Measurements from ENCODE around the gene POLD1. TPM values are rescaled to one million over a fixed set of nuclear protein-coding genes. Genes with fewer than 3 reads are reported as not detected.
A peak's percentile ranks its signal among the peaks of the same experiment; 100 is the strongest.
"Not testable (repeated sequence)": the region's sequence is repeated elsewhere in the genome, so short reads cannot be mapped to it uniquely, and the experiment has no call there.

Gene POLD1
- 173 and 185 TPM in 2 replicates for total RNA-seq (2014; rRNA removed; shearing (Covaris generic))
- polyA plus RNA-seq (2015; cell fraction: cytosol; rRNA removed) = 40.3 and 49.8 TPM in 2 replicates
- polyA plus RNA-seq (2015; cell fraction: nucleus; rRNA removed) = 118 and 132 TPM in 2 replicates

DNA sequence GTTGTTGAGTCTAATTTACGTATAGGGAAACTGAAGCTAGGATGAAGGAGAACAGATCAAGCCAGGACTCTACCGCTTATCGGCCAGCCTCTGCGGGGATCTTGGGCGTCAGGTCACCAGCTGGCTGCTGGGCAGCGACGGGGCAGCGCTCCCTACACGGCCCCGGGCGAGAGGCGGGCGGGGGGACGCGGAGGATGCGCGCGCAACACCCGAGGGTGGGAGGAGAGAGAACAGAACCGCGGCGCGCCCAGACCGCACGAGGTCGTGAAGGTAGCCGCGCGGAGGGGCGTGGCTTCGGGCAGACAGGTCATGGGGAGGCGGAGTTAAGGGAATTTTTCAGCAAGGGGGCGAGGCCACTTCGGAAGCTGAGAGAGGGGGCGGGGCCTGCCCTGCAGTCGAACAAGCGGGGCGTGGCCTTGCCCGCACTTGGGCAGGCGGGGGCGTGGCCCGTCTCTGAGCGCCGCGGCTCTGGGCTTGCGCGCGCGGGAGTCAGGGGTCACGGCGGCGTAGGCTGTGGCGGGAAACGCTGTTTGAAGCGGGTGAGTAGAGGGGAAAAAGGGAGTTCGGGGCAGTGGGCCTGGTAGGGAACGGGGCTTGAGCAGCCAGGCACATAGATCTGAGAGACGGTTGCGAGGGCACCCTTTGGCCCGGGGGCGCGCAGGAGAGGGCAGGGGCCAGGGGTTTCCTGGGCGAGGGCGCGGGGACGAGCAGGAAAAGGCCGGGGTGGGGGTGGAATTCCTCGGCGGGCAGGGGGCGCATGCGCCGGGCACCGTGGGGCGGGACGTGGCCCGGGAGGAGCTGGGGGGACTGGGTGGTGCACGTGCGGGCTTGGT lies at the start of gene POLD1:
Gene POLD1, plus strand, starts transcription at position 496 of the 833 bp plus-strand sequence. CDS start 14,505 bp downstream, outside the sequence.
- peak; percentile 96 for DNase-seq (ENCODE audit: low read depth)

- DNase-seq (ENCODE audit: low read depth) = no peak
Observed at GRCh38 chr19:50334741-50335421, 49.3 kb upstream of the POLD1 start.

GRCh38 chr19:50337031-50337430 lies 47.1 kb upstream of the POLD1 start:
- DNase-seq (ENCODE audit: low read depth) = not testable (repeated sequence)

DNA sequence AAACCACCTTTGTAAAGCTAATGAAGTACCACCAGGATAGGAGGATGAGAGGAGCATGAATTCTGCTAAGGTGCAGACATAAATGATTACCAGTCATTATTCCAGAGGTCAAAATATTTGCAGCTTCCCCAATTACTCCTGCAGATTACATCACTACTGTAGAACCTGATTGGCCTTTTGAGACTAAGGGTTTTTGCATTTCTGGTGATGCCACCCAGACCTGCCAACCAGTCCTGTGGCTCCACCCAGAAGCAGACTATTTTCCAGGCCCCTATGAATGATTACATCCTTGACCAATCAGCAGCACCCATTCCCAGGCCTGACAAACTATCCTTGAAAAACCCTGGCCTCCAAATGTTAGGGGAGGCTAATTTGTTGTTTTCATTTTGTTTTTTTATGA lies 43.8 kb upstream of the POLD1 start:
- no peak for DNase-seq (ENCODE audit: low read depth)

GRCh38 chr19:50341091-50341564 lies 43.0 kb upstream of the POLD1 start:
- DNase-seq (ENCODE audit: low read depth) = no peak

DNA sequence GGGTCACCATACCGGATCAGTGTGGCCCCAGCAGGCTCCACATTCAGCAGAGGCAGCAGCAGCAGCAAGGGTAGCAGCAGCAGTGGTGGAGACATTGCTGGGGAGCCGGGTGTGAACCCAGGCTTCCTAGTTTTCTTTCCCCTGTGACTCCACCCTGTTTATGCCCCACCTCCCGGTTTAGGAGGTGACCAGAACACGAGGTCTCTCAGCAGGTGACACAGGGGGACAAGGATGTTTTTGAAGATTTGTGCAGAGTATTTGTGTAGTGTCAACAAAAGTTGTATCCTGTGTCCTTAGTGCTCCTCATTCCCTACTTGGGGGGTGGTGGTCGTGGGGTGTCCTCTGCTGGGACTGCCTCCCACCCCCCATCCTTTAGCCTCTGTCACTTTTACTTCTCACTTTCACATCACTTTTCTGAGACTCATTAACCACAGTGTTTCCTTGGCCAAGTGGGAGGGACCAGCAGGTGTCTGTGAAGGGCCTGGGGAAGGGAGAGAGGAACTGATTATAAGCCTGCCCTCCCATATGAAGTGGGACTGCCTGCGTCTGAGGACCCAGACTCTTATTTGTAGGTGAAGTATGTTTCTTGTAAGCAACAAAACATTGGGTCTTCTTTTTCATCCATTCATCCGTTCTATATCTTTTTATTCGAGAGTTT lies 39.4 kb upstream of the POLD1 start:
- DNase-seq (ENCODE audit: low read depth) = no peak

DNA sequence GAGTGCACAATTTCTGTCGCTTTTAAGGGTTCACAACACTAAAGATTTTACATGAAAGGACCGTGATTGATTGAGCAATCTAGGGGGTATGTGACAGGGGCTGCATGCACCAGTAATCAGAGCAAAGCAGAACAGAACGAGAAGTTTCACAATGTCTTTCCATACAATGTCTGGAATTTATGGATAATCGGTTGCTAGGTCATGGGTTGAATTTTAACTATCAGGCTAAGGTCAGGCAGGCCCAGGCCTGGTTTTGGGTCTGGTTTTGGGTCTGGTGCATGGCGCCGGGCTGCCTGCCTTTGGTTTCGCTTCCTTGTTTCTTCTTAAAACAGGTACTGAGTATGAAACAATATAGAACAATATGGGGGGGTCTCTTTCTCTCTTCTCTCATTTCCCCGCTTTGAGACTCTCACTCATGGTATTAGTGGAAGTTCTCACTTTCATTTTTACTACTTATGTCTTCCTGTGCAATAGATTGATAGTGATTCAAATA lies 37.0 kb upstream of the POLD1 start:
- DNase-seq (ENCODE audit: low read depth) = not testable (repeated sequence)

DNA sequence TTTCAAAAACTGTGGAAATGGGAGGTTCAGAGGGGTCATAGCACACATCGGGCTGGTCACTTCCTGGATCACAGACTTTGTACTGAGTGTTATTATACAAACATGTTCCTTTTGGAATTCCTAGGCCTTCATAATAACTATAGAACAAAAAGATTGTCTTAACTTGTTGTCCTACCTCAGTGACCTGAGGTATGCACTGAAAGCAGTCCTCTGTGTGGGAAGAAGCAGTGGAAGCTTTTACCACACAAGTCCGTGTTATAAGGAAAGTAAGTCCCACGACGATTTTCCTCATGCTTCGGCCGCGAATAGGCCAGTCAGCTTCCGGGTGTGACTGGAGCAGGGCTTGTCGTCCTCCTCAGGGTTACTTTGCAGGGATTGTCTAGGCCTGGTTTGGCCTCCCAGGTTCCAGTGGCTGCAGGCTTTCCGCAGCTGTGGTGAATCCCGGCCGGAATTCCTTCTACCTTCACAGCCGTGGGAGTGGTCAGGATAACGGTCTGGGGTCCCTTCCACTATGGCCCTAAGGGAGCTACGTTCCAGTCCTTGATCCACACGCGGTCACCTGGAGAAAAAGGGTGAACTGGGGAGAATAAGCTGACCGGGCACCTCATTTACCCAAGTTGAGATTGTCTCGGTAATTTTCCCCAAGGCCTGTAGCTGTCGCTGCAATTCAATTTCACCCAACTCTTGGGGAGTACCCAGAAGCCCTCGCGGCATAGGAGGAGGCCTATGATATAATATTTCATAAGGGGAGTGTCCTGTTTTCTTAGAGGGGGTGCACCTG lies 34.7 kb upstream of the POLD1 start:
- no peak for DNase-seq (ENCODE audit: low read depth)

DNA sequence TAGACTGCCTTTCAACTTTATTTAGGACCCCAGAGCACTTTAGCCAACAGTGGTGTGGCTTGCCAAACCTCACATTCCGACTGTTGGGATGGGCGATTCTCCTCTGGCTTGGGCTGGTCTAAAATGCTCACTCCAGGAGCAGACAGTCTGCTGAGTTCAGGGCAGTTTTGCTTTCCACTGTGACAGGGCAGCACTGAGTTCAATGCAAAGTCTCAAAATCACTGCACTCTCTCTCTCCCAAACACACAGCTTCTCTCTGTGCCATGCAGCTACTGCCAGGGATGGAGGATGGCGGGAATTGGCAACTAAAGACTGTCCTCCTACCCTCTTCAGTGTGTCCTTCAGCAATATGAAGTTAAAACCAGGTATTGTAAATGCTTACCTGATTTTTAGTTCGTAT lies 31.9 kb upstream of the POLD1 start:
- DNase-seq (ENCODE audit: low read depth) = no peak

GRCh38 chr19:50353487-50353880 lies 30.7 kb upstream of the POLD1 start:
- DNase-seq (ENCODE audit: low read depth) = not testable (repeated sequence)

- no peak for DNase-seq (ENCODE audit: low read depth)
Observed at GRCh38 chr19:50356691-50357177, 27.4 kb upstream of the POLD1 start.

DNA sequence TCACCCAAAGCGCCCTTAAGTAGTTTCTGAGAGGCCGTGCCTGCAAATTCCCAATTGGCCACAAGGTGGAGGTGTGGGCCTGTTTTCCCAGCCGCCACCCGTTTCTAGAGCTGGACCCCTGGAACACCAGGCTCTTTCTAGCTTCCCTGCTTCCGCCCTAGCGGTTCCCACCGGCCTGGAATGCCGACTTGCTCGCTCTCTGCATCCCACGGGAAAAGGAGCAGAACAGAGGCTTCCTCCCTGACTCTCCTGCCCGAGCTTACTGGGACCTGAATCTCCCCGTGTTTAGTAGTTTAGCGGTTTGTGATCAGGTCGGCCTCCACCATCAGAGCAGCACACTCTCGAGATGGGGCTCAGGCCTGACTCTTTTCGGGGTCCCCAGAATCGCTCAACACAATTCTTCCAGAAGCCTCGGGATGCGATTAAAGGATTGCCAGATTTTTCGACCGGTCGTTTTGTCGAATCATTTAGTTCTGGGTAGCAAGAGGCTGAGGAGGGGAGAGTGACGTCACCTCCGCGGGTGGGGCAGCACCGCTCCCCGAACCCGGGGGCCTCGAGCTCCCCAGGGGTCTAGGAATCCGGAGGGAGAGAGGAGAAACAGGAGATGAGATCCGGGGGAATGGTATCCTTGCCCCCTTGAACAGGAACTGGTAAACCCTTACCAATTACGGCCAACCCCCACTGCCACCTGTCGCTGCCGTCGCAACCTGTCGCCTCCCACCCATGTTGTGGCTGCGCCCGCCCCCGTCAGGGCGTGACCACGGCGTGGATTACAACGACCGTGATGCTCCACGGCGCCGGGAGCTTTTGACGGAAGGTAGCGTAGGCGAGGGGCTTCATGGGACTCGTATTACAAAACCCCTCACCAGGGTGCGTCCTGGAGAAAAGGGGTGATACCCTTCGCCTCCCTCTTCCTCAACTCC lies 26.7 kb upstream of the POLD1 start:
- DNase-seq (ENCODE audit: low read depth) = peak; percentile 56

DNA sequence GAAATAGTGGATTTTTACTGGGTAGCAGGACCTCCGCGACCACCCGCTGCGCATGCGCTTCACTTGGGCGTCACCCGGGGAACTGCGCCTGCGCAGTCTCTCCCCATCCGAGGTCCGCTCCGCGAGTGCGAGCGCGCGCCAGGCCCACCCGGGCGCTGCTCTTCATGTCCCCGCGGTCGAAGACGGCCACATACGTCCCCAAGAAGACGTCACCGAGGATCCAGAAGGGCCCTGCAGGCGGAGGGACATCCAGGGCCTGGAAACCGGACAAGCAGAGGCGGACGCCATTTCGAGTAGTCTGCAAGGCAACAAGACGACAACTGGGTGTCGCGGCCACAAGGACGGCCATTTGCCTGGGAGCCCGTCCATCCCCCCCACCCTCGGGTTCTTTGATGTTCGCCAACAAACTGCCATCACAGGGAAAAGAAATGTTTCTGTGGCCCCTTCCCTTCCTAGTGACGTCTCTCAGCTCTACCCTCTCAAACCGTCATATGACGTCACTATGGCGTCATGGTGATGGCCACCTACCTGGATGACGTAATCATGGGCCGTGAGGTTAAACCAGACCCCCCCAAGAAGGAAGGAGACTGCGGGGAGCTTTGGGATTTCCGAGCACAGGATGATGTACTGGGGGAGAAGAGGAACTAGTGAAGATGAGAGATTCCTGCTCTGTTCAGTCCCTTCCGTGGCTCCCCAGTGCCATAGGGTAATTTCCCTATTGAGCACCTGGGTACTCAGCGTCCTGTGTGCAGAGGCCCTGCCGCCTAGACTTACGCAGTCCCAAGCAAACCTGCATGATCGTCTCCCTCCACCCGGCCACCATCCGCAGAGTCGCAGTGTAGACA lies 25.4 kb upstream of the POLD1 start:
- DNase-seq (ENCODE audit: low read depth) = no peak

DNA sequence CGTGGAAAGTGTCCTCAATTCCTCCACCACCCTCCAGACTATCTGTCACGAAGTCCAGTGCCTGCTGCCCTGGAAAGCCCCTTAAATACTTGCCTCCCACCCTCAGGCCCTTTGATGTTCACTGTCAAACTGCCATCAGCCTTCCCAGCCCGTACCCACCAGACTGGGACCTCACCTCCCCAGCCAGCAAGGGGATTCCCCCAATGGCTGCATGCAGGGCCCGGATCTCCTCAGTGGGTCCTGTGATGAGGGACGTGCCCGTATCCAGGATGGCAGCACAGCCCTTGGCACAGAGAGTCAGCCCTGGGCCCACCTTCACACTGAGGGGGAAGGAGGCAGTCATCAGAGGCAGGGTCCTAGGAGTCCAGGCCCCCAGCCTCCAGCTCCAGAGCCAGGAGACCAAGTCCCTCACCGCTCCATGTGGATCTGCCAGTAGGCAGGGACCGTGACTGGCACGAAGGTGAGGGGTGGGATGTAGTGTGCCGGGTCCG lies 24.8 kb upstream of the POLD1 start:
- DNase-seq (ENCODE audit: low read depth) = no peak

GRCh38 chr19:50361290-50362029 lies 22.7 kb upstream of the POLD1 start:
- DNase-seq (ENCODE audit: low read depth) = no peak

GRCh38 chr19:50362030-50362412 lies 22.1 kb upstream of the POLD1 start:
- DNase-seq (ENCODE audit: low read depth) = no peak

- no peak for DNase-seq (ENCODE audit: low read depth)
Observed at GRCh38 chr19:50362656-50363424, 21.3 kb upstream of the POLD1 start.

Measured in HT1080 (cell line).